HepG2 (cell line): Measurements from ENCODE around the gene VRK1. TPM values are rescaled to one million over a fixed set of nuclear protein-coding genes. Genes with fewer than 3 reads are reported as not detected.

Experiments
- ATAC-seq: fragments of 200-7000 bp; cut with Tn5 transposase; 3 replicates; pipeline ENCODE4 v1.9.1; 2020; ENCODE audit warnings: mild to moderate bottlenecking, moderate library complexity
- BruUV-seq: library from RNA; stranded (reverse); fragments of 400-500 nt; replicated peaks from 2 replicates; lab custom pipeline; 2021; lab: Mats Ljungman, UMichigan
- CTCF ChIA-PET: fragments of 300-600 bp; formaldehyde crosslinking; extraction: SDS; loops from one replicate; lab custom pipeline; 2021; ENCODE audit warnings: low total read pairs, inconsistent platforms, low intra/inter-chr PET ratio; lab: Yijun Ruan, JAX
- POLR2A ChIA-PET: fragments of 350-600 bp; sonication (Branson Sonifier 250); formaldehyde crosslinking; loops from one replicate; lab custom pipeline; 2020; ENCODE audit warnings: antibody characterized with exemption, inconsistent platforms; lab: Yijun Ruan, JAX
- DNase-seq: peaks from one replicate; pipeline ENCODE4 v3.0.0-alpha.2; 2015; ENCODE audit warnings: low spot score
- FAIRE-seq: peaks from 3 replicates; lab custom pipeline; 2011; peaks lifted over from hg19 to GRCh38; lab: Jason Lieb, UNC
- H2AFZ ChIP-seq: one replicate; pipeline ENCODE4 v1.6.1; 2011; ENCODE audit warnings: low read length, inconsistent platforms
- H3K27ac ChIP-seq: fragments of 300-600 bp; 3 replicates; pipeline ENCODE4 v1.8.0; 2011; ENCODE audit warnings: mixed run types, mild to moderate bottlenecking, mixed read lengths, low read length, inconsistent platforms; ENCODE audit not compliant: insufficient read depth; ENCODE audit errors: extremely low read length
- H3K27me3 ChIP-seq, 2 experiments: fragments of 200-600 bp in 1 of 2; 2 replicates in 1 of 2; 3 replicates in 1 of 2; pipeline versions ENCODE4 v1.6.0 to v1.8.0; 2011; ENCODE audit warnings: low read length in 2 of 2, mild to moderate bottlenecking in 2 of 2, moderate library complexity in 2 of 2, inconsistent platforms in 1 of 2; ENCODE audit not compliant: insufficient read depth in 2 of 2, control insufficient read depth in 1 of 2
- H3K36me3 ChIP-seq, 2 experiments: fragments of 200-600 bp in 1 of 2; replicated peaks in 1 of 2; 2 replicates in 1 of 2; 3 replicates in 1 of 2; pipeline versions ENCODE4 v1.5.1 to v1.8.0; 2011; ENCODE audit warnings: low read length in 2 of 2, inconsistent platforms in 1 of 2; ENCODE audit not compliant: insufficient read depth in 2 of 2, control insufficient read depth in 1 of 2
- H3K4me1 ChIP-seq: 2 replicates; pipeline ENCODE4 v1.5.1; 2012; ENCODE audit warnings: low read length, inconsistent platforms; ENCODE audit not compliant: insufficient read depth
- H3K4me2 ChIP-seq: 2 replicates; pipeline ENCODE4 v1.6.0; 2011; ENCODE audit warnings: low read depth, low read length, inconsistent platforms
- H3K4me3 ChIP-seq, 3 experiments: fragments of 200-600 bp in 1 of 3; sonication (generic), shearing (Covaris generic) in 1 of 3; replicated peaks in 1 of 3; 2 replicates each; pipeline ENCODE4 v1.5.1; 2011 to 2016; ENCODE audit warnings: low read length in 3 of 3, inconsistent platforms in 2 of 3, low read depth in 2 of 3, mild to moderate bottlenecking in 2 of 3, control low read depth in 1 of 3, mixed read lengths in 1 of 3; ENCODE audit not compliant: insufficient read depth in 1 of 3
- H3K79me2 ChIP-seq: one replicate; pipeline ENCODE4 v1.6.1; 2011; ENCODE audit warnings: low read length, inconsistent platforms; ENCODE audit not compliant: insufficient read depth
- H3K9ac ChIP-seq: 2 replicates; pipeline ENCODE4 v1.6.0; 2011; ENCODE audit warnings: mild to moderate bottlenecking, low read depth, low read length, inconsistent platforms; ENCODE audit not compliant: insufficient read depth
- H3K9me3 ChIP-seq: 2 replicates; pipeline ENCODE4 v1.5.1; 2012; ENCODE audit warnings: mild to moderate bottlenecking, low read length
- H4K20me1 ChIP-seq: 2 replicates; pipeline ENCODE4 v1.6.0; 2011; ENCODE audit warnings: inconsistent platforms, mild to moderate bottlenecking, low read length, moderate library complexity; ENCODE audit not compliant: insufficient read depth
- KLF12 ChIP-seq: sonication (generic); formaldehyde crosslinking; IDR thresholded peaks from 2 replicates; pipeline ENCODE4 v1.4.0; 2020; ENCODE audit warnings: missing genetic modification reagents, borderline replicate concordance
- NFYB ChIP-seq: sonication (generic); formaldehyde crosslinking; IDR thresholded peaks from 2 replicates; pipeline ENCODE4 v1.4.0; 2020; ENCODE audit warnings: missing genetic modification reagents
- TBP ChIP-seq: sonication (generic); formaldehyde crosslinking; IDR thresholded peaks from 2 replicates; pipeline ENCODE4 v1.5.0; 2020; ENCODE audit warnings: missing genetic modification reagents
- THAP11 ChIP-seq: IDR thresholded peaks from 2 replicates; pipeline ENCODE4 v1.6.1; 2016; ENCODE audit warnings: missing biosample characterization, missing genetic modification reagents
- ZNF557 ChIP-seq: sonication (generic); formaldehyde crosslinking; IDR thresholded peaks from 2 replicates; pipeline ENCODE4 v1.4.0; 2020; ENCODE audit warnings: missing genetic modification reagents
- WGBS: methylation state at CpG from one replicate; pipeline ENCODE4 v1.1.6; 2017; ENCODE audit warnings: low lambda C conversion rate; 5-methylcytosine and 5-hydroxymethylcytosine counted together
- in situ Hi-C: cut with HindIII; loops from 2 replicates; pipeline ENCODE4 v1.10.0; 2017; ENCODE audit warnings: low pct_unique_long_range_greater_than_20kb; ENCODE audit not compliant: extremely low pct_ligation_motif_present
- intact Hi-C: fragments of 100-400 bp; cut with micrococcal nuclease; formaldehyde crosslinking; loops from one replicate; pipeline ENCODE4 v1.10.0; 2022; ENCODE audit not compliant: unreplicated experiment
- polyA plus RNA-seq, 8 experiments: library from polyadenylated mRNA; depleted of rRNA in 3 of 8; stranded (reverse) in 7 of 8; unstranded in 1 of 8; fragments of >200 nt; fragmentation: Illumina TruSeq in 4 of 8; extraction: Trizol in 4 of 8; gene quantifications; 2 replicates each; pipeline versions ENCODE4 v1.2.1 to v1.2.3, GENCODE V29; 2011 to 2016; ENCODE audit warnings: low read depth in 4 of 8, missing spikeins in 1 of 8, mixed read lengths in 1 of 8; ENCODE audit not compliant: insufficient read depth in 1 of 8
- total RNA-seq, 5 experiments: library from RNA; depleted of rRNA; stranded (reverse); fragments of >200 nt; fragmentation: Illumina TruSeq; extraction: Trizol; gene quantifications; 2 replicates each; pipeline ENCODE4 v1.2.3, GENCODE V29; 2016; ENCODE audit warnings: low read depth in 1 of 5
- TF ChIP-seq, protein P1 (sequence below): sonication (generic); formaldehyde crosslinking; IDR thresholded peaks from 2 replicates; pipeline ENCODE4 v1.4.0; 2020; ENCODE audit warnings: missing genetic modification reagents, borderline replicate concordance
- TF ChIP-seq, protein P2 (sequence below): sonication (generic); formaldehyde crosslinking; IDR thresholded peaks from 2 replicates; pipeline ENCODE4 v1.4.0; 2020; ENCODE audit warnings: low read depth, mild to moderate bottlenecking, missing genetic modification reagents
- TF ChIP-seq, protein P3 (sequence below): sonication (generic); formaldehyde crosslinking; IDR thresholded peaks from 2 replicates; pipeline ENCODE4 v1.4.0; 2020; ENCODE audit warnings: missing genetic modification reagents, borderline replicate concordance

Gene VRK1
- total and polyA plus RNA-seq, 2 of the 13 experiments (the other 11 are each of a cell fraction or from before 2014, with no cell fraction given), result 7.9 to 51.3 TPM

DNA sequence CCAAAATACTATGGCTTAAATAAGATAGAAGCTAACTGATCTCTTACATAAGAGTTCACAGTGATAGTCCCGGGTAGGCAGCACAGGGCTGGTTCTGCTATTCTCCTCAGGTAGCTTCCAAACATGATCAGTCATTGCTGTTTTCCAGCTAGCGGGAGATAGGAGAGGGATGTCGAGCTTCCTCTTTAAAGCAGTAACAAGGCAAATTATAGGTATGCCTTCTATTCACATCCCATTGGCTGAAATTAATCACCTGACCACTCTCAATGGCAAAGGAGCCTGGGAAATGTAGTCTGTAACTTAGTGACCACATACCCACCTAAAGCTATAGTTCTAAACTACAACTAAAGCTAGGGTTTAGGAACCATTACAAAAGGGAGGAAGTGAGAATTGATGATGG lies 34.5 kb upstream of the VRK1 start (continued):
- TF ChIP-seq, protein P1, sequence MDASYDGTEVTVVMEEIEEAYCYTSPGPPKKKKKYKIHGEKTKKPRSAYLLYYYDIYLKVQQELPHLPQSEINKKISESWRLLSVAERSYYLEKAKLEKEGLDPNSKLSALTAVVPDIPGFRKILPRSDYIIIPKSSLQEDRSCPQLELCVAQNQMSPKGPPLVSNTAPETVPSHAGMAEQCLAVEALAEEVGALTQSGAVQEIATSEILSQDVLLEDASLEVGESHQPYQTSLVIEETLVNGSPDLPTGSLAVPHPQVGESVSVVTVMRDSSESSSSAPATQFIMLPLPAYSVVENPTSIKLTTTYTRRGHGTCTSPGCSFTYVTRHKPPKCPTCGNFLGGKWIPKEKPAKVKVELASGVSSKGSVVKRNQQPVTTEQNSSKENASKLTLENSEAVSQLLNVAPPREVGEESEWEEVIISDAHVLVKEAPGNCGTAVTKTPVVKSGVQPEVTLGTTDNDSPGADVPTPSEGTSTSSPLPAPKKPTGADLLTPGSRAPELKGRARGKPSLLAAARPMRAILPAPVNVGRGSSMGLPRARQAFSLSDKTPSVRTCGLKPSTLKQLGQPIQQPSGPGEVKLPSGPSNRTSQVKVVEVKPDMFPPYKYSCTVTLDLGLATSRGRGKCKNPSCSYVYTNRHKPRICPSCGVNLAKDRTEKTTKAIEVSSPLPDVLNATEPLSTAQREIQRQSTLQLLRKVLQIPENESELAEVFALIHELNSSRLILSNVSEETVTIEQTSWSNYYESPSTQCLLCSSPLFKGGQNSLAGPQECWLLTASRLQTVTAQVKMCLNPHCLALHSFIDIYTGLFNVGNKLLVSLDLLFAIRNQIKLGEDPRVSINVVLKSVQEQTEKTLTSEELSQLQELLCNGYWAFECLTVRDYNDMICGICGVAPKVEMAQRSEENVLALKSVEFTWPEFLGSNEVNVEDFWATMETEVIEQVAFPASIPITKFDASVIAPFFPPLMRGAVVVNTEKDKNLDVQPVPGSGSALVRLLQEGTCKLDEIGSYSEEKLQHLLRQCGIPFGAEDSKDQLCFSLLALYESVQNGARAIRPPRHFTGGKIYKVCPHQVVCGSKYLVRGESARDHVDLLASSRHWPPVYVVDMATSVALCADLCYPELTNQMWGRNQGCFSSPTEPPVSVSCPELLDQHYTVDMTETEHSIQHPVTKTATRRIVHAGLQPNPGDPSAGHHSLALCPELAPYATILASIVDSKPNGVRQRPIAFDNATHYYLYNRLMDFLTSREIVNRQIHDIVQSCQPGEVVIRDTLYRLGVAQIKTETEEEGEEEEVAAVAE, result peak; percentile 89
- no peak for TF ChIP-seq KLF12
- no peak for TF ChIP-seq TBP
- peak; percentile 97 for TF ChIP-seq THAP11 (CRISPR knock-in tag)
- TF ChIP-seq ZNF557, result no peak
- TF ChIP-seq NFYB (CRISPR knock-in tag), result peak; percentile 72

DNA sequence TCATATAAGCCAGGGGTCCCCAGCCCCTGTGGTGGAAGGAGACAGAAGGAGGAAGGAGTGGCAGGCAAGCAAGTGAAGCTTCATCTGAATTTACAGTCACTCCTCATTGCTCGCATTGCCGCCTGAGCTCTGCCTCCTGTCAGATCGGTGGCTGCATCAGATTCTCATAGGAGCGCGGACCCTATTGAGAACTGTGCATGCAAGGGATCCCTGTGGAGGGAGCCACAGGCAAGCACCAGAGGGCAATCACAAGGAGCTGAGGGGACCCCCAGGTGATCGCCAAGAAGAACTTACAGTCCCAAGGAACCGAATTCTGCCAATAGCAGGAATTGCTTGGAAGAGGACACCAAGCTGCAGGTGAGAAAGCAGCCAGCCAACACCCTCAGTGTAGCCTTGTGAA lies 33.2 kb upstream of the VRK1 start:
- intact Hi-C loops (no loop called here), in situ Hi-C loops (no loop called here)
- H3K27me3 ChIP-seq, result 0 out of 5 replicates have a peak, but pooled peaks cover 0 to 4% of the 10 kb centered on the region in 2 experiments
- H3K4me1 ChIP-seq, result no peaks in the 10 kb centered on the region
- FAIRE-seq (no peak), DNase-seq (no peak), ATAC-seq (no peak)
- no TSS peak for BruUV-seq
- no peak overlapping the region for H3K9ac ChIP-seq
- WGBS, result 44% methylated on average over 5 of the region's 7 CpGs
- no peaks in the 10 kb centered on the region for H4K20me1 ChIP-seq
- ChIA-PET POLR2A (no interaction called here), CTCF (no interaction called here)
- H3K36me3 ChIP-seq, result no peaks in the 10 kb centered on the region
- H3K27ac ChIP-seq, result no peak overlapping the region
- TF ChIP-seq, protein P2, sequence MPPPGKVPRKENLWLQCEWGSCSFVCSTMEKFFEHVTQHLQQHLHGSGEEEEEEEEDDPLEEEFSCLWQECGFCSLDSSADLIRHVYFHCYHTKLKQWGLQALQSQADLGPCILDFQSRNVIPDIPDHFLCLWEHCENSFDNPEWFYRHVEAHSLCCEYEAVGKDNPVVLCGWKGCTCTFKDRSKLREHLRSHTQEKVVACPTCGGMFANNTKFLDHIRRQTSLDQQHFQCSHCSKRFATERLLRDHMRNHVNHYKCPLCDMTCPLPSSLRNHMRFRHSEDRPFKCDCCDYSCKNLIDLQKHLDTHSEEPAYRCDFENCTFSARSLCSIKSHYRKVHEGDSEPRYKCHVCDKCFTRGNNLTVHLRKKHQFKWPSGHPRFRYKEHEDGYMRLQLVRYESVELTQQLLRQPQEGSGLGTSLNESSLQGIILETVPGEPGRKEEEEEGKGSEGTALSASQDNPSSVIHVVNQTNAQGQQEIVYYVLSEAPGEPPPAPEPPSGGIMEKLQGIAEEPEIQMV (CRISPR knock-in tag), result peak; percentile 46; the same call in 1 of the 2 replicates
- TF ChIP-seq, protein P3, sequence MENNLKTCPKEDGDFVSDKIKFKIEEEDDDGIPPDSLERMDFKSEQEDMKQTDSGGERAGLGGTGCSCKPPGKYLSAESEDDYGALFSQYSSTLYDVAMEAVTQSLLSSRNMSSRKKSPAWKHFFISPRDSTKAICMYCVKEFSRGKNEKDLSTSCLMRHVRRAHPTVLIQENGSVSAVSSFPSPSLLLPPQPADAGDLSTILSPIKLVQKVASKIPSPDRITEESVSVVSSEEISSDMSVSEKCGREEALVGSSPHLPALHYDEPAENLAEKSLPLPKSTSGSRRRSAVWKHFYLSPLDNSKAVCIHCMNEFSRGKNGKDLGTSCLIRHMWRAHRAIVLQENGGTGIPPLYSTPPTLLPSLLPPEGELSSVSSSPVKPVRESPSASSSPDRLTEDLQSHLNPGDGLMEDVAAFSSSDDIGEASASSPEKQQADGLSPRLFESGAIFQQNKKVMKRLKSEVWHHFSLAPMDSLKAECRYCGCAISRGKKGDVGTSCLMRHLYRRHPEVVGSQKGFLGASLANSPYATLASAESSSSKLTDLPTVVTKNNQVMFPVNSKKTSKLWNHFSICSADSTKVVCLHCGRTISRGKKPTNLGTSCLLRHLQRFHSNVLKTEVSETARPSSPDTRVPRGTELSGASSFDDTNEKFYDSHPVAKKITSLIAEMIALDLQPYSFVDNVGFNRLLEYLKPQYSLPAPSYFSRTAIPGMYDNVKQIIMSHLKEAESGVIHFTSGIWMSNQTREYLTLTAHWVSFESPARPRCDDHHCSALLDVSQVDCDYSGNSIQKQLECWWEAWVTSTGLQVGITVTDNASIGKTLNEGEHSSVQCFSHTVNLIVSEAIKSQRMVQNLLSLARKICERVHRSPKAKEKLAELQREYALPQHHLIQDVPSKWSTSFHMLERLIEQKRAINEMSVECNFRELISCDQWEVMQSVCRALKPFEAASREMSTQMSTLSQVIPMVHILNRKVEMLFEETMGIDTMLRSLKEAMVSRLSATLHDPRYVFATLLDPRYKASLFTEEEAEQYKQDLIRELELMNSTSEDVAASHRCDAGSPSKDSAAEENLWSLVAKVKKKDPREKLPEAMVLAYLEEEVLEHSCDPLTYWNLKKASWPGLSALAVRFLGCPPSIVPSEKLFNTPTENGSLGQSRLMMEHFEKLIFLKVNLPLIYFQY (CRISPR knock-in tag), result no peak
- TF ChIP-seq, all 625 proteins: peak for 1
- no peak overlapping the region for H3K4me2 ChIP-seq
- H2AFZ ChIP-seq, result no peak overlapping the region
- H3K4me3 ChIP-seq, result no peak overlapping the region
- H3K79me2 ChIP-seq, result no peaks in the 10 kb centered on the region
- H3K9me3 ChIP-seq, result no peaks in the 10 kb centered on the region
